Esophagus muscularis mucosa (tissue), 4 donors: ENCODE measurements around the gene PRKCH.
"Not testable (repeated sequence)": the region's sequence is repeated elsewhere in the genome, so short reads cannot be mapped to it uniquely, and the experiment has no call there.

Experiments used
- EP300 ChIP-seq: sonication (generic); formaldehyde crosslinking; IDR thresholded peaks from one replicate; pipeline ENCODE4 v1.6.1; 2017; ENCODE audit warnings: antibody characterized with exemption
- POLR2A ChIP-seq: fragments of 450-650 bp; IDR thresholded peaks from one replicate; pipeline ENCODE4 v1.6.1; 2017; ENCODE audit warnings: antibody characterized with exemption, moderate library complexity, mild to moderate bottlenecking, low read depth
- POLR2AphosphoS5 ChIP-seq, 2 donors: sonication (generic); formaldehyde crosslinking; IDR thresholded peaks; one replicate each; pipeline ENCODE4 v1.6.1; 2017; ENCODE audit warnings: antibody characterized with exemption in 2 of 2
- TF ChIP-seq, protein P1 (sequence below), 3 experiments: fragments of 200-600 bp in 2 of 3; fragments of 450-650 bp in 1 of 3; sonication (generic) in 2 of 3; IDR thresholded peaks; one replicate each; pipeline ENCODE4 v1.5.1; 2017 to 2019; ENCODE audit warnings: antibody characterized with exemption in 3 of 3, mild to moderate bottlenecking in 2 of 3, moderate library complexity in 1 of 3

DNA sequence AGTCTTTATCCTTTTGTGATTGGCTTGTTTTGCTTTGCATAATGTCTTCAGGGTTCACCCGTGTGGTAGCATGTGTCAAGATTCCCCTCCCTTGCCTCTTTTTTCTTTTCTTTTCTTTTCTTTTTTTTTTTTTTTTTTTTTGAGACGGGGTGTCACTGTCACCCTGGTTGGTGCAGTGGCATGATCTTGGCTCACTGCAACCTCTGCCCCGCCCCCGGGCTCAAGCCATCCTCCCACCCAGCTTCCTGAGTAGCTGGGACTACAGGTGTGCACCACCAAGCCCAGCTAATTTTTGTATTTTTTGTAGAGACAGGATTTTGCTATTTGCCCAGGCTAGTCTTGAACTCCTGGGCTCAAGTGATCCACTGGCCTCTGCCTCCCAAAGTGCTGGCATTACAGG is 94.6 kb downstream of the PRKCH start:
- TF ChIP-seq, protein P1, sequence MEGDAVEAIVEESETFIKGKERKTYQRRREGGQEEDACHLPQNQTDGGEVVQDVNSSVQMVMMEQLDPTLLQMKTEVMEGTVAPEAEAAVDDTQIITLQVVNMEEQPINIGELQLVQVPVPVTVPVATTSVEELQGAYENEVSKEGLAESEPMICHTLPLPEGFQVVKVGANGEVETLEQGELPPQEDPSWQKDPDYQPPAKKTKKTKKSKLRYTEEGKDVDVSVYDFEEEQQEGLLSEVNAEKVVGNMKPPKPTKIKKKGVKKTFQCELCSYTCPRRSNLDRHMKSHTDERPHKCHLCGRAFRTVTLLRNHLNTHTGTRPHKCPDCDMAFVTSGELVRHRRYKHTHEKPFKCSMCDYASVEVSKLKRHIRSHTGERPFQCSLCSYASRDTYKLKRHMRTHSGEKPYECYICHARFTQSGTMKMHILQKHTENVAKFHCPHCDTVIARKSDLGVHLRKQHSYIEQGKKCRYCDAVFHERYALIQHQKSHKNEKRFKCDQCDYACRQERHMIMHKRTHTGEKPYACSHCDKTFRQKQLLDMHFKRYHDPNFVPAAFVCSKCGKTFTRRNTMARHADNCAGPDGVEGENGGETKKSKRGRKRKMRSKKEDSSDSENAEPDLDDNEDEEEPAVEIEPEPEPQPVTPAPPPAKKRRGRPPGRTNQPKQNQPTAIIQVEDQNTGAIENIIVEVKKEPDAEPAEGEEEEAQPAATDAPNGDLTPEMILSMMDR (IDR thresholded peaks at IDR 0.05): not testable (repeated sequence)
- TF ChIP-seq EP300; POLR2A; POLR2AphosphoS5 (IDR thresholded peaks at IDR 0.05): not testable (repeated sequence)
